Measurements from ENCODE around the gene CDK11A.
"Not testable (repeated sequence)": the region's sequence is repeated elsewhere in the genome, so short reads cannot be mapped to it uniquely, and the experiment has no call there.

The CDK11A gene

GRCh38 chr1:1752636-1753606 is 28.8 kb upstream of the CDK11A start:
- H3K4me1 ChIP-seq (ENCODE audit: control insufficient read depth, insufficient read depth, low read length) = peaks cover 15% of the 10 kb centered on the region
- H3K4me3 ChIP-seq (ENCODE audit: low read depth, low read length) = no peak overlapping the region
- no peaks in the 10 kb centered on the region for H3K9me3 ChIP-seq (ENCODE audit: control insufficient read depth, insufficient read depth, low read depth, low read length)
- peak overlapping the region; percentile 26 for H3K9ac ChIP-seq (ENCODE audit: low read length)
- H3K27ac ChIP-seq (ENCODE audit: low read depth, low read length) = peak overlapping the region; percentile 6; the same call in 1 of the 2 replicates
- H3K27me3 ChIP-seq (ENCODE audit: control insufficient read depth, insufficient read depth, low read length) = no peaks in the 10 kb centered on the region
- peaks cover 58% of the 10 kb centered on the region for H3K36me3 ChIP-seq (ENCODE audit: control insufficient read depth, insufficient read depth, low read length)

- H3K36me3 ChIP-seq (ENCODE audit: control insufficient read depth, insufficient read depth, low read length) = peaks cover 50% of the 10 kb centered on the region
- no peaks in the 10 kb centered on the region for H3K27me3 ChIP-seq (ENCODE audit: control insufficient read depth, insufficient read depth, low read length)
- H3K9ac ChIP-seq (ENCODE audit: low read length) = no peak overlapping the region
- H3K4me3 ChIP-seq (ENCODE audit: low read depth, low read length) = no peak overlapping the region
- H3K27ac ChIP-seq (ENCODE audit: low read depth, low read length) = peak overlapping the region; percentile 6; the same call in 1 of the 2 replicates
- no peaks in the 10 kb centered on the region for H3K9me3 ChIP-seq (ENCODE audit: control insufficient read depth, insufficient read depth, low read depth, low read length)
- H3K4me1 ChIP-seq (ENCODE audit: control insufficient read depth, insufficient read depth, low read length) = peaks cover 15% of the 10 kb centered on the region
Measured at GRCh38 chr1:1752190-1752589, 28.0 kb upstream of the CDK11A start.

GRCh38 chr1:1749941-1750340 is 25.8 kb upstream of the CDK11A start:
- H3K36me3 ChIP-seq (ENCODE audit: control insufficient read depth, insufficient read depth, low read length) = peaks cover 29% of the 10 kb centered on the region

GRCh38 chr1:1748686-1749321 is 24.6 kb upstream of the CDK11A start:
- no peak overlapping the region for H3K9ac ChIP-seq (ENCODE audit: low read length)
- H3K27me3 ChIP-seq (ENCODE audit: control insufficient read depth, insufficient read depth, low read length) = no peaks in the 10 kb centered on the region
- peaks cover 18% of the 10 kb centered on the region for H3K36me3 ChIP-seq (ENCODE audit: control insufficient read depth, insufficient read depth, low read length)
- no peaks in the 10 kb centered on the region for H3K9me3 ChIP-seq (ENCODE audit: control insufficient read depth, insufficient read depth, low read depth, low read length)
- peaks cover 15% of the 10 kb centered on the region for H3K4me1 ChIP-seq (ENCODE audit: control insufficient read depth, insufficient read depth, low read length)
- H3K4me3 ChIP-seq (ENCODE audit: low read depth, low read length) = no peak overlapping the region
- no peak overlapping the region for H3K27ac ChIP-seq (ENCODE audit: low read depth, low read length)

More at GRCh38 chr1:1749941-1750340, 25.8 kb upstream of the CDK11A start:
- H3K9me3 ChIP-seq (ENCODE audit: control insufficient read depth, insufficient read depth, low read depth, low read length); H3K27ac ChIP-seq (ENCODE audit: low read depth, low read length); H3K9ac ChIP-seq (ENCODE audit: low read length); H3K4me3 ChIP-seq (ENCODE audit: low read depth, low read length); H3K27me3 ChIP-seq (ENCODE audit: control insufficient read depth, insufficient read depth, low read length): not testable (repeated sequence)
- H3K4me1 ChIP-seq (ENCODE audit: control insufficient read depth, insufficient read depth, low read length) = peaks cover 15% of the 10 kb centered on the region

- not testable (repeated sequence) for H3K4me1 ChIP-seq (ENCODE audit: control insufficient read depth, insufficient read depth, low read length); H3K27ac ChIP-seq (ENCODE audit: low read depth, low read length); H3K9me3 ChIP-seq (ENCODE audit: control insufficient read depth, insufficient read depth, low read depth, low read length); H3K36me3 ChIP-seq (ENCODE audit: control insufficient read depth, insufficient read depth, low read length); H3K27me3 ChIP-seq (ENCODE audit: control insufficient read depth, insufficient read depth, low read length)
- H3K4me3 ChIP-seq (ENCODE audit: low read depth, low read length) = peak overlapping the region; percentile 66
- H3K9ac ChIP-seq (ENCODE audit: low read length) = peak overlapping the region; percentile 94
Measured at GRCh38 chr1:1746566-1746909, 22.4 kb upstream of the CDK11A start.

GRCh38 chr1:1745651-1746565 is 21.8 kb upstream of the CDK11A start:
- H3K36me3 ChIP-seq (ENCODE audit: control insufficient read depth, insufficient read depth, low read length); H3K9me3 ChIP-seq (ENCODE audit: control insufficient read depth, insufficient read depth, low read depth, low read length); H3K27me3 ChIP-seq (ENCODE audit: control insufficient read depth, insufficient read depth, low read length); H3K4me1 ChIP-seq (ENCODE audit: control insufficient read depth, insufficient read depth, low read length): not testable (repeated sequence)
- Histone ChIP-seq H3K27ac (ENCODE audit: low read depth, low read length) (peak overlapping the region; percentile 99), H3K4me3 (ENCODE audit: low read depth, low read length) (peak overlapping the region; percentile 66), H3K9ac (ENCODE audit: low read length) (peak overlapping the region; percentile 94)

- H3K9ac ChIP-seq (ENCODE audit: low read length); H3K27me3 ChIP-seq (ENCODE audit: control insufficient read depth, insufficient read depth, low read length); H3K4me3 ChIP-seq (ENCODE audit: low read depth, low read length); H3K36me3 ChIP-seq (ENCODE audit: control insufficient read depth, insufficient read depth, low read length); H3K4me1 ChIP-seq (ENCODE audit: control insufficient read depth, insufficient read depth, low read length); H3K9me3 ChIP-seq (ENCODE audit: control insufficient read depth, insufficient read depth, low read depth, low read length); H3K27ac ChIP-seq (ENCODE audit: low read depth, low read length): not testable (repeated sequence)
Measured at GRCh38 chr1:1742529-1742928, 18.4 kb upstream of the CDK11A start.

GRCh38 chr1:1741013-1741412 is 16.9 kb upstream of the CDK11A start:
- not testable (repeated sequence) for H3K4me1 ChIP-seq (ENCODE audit: control insufficient read depth, insufficient read depth, low read length); H3K27ac ChIP-seq (ENCODE audit: low read depth, low read length); H3K9me3 ChIP-seq (ENCODE audit: control insufficient read depth, insufficient read depth, low read depth, low read length); H3K36me3 ChIP-seq (ENCODE audit: control insufficient read depth, insufficient read depth, low read length); H3K27me3 ChIP-seq (ENCODE audit: control insufficient read depth, insufficient read depth, low read length); H3K4me3 ChIP-seq (ENCODE audit: low read depth, low read length); H3K9ac ChIP-seq (ENCODE audit: low read length)

- not testable (repeated sequence) for H3K9ac ChIP-seq (ENCODE audit: low read length)
- H3K36me3 ChIP-seq (ENCODE audit: control insufficient read depth, insufficient read depth, low read length) = peaks cover 13% of the 10 kb centered on the region
Measured at GRCh38 chr1:1738799-1739337, 14.7 kb upstream of the CDK11A start.

GRCh38 chr1:1737675-1738590 is 13.8 kb upstream of the CDK11A start:
- not testable (repeated sequence) for H3K27me3 ChIP-seq (ENCODE audit: control insufficient read depth, insufficient read depth, low read length); H3K4me1 ChIP-seq (ENCODE audit: control insufficient read depth, insufficient read depth, low read length); H3K9ac ChIP-seq (ENCODE audit: low read length); H3K27ac ChIP-seq (ENCODE audit: low read depth, low read length); H3K4me3 ChIP-seq (ENCODE audit: low read depth, low read length); H3K9me3 ChIP-seq (ENCODE audit: control insufficient read depth, insufficient read depth, low read depth, low read length)
- peaks cover 16% of the 10 kb centered on the region for H3K36me3 ChIP-seq (ENCODE audit: control insufficient read depth, insufficient read depth, low read length)

More at GRCh38 chr1:1738799-1739337, 14.7 kb upstream of the CDK11A start:
- H3K27ac ChIP-seq (ENCODE audit: low read depth, low read length); H3K9me3 ChIP-seq (ENCODE audit: control insufficient read depth, insufficient read depth, low read depth, low read length); H3K27me3 ChIP-seq (ENCODE audit: control insufficient read depth, insufficient read depth, low read length); H3K4me1 ChIP-seq (ENCODE audit: control insufficient read depth, insufficient read depth, low read length); H3K4me3 ChIP-seq (ENCODE audit: low read depth, low read length): not testable (repeated sequence)

All from HUES6 (cell line).